Measurements from ENCODE around the gene P2RX4. TPM values are rescaled to one million over a fixed set of nuclear protein-coding genes. Genes with fewer than 3 reads are reported as not detected.
A peak's percentile ranks its signal among the peaks of the same experiment; 100 is the strongest.
"Not testable (repeated sequence)": the region's sequence is repeated elsewhere in the genome, so short reads cannot be mapped to it uniquely, and the experiment has no call there.

P2RX4 gene
- total and polyA plus RNA-seq, 4 donors: 16.5 to 32.1 (median 21.8) TPM

- not testable (repeated sequence) for DNase-seq (ENCODE audit: low spot score); H3K9ac ChIP-seq (ENCODE audit: low read depth in 1 of 2, low read length in 2 of 2); H3K36me3 ChIP-seq (ENCODE audit: control insufficient read depth in 4 of 4, insufficient read depth in 3 of 4, low read depth in 1 of 4, low read length in 3 of 4); H3K9me3 ChIP-seq (ENCODE audit: control insufficient read depth in 4 of 4, low read length in 3 of 4); H3K27me3 ChIP-seq (ENCODE audit: control insufficient read depth in 4 of 4, insufficient read depth in 4 of 4, low read length in 3 of 4); H3K27ac ChIP-seq (ENCODE audit: low read depth in 1 of 2, low read length in 2 of 2); H3K4me3 ChIP-seq (ENCODE audit: low read depth in 1 of 3, low read length in 3 of 3)
- H3K4me1 ChIP-seq (ENCODE audit: control insufficient read depth in 4 of 4, insufficient read depth in 4 of 4, low read length in 3 of 4): peaks cover 0 to 18% (median 13%) of the 10 kb centered on the region in 4 donors
- WGBS: 96% methylated on average over 14 of the region's 14 CpGs
These were observed 71.2 kb downstream of the P2RX4 start for GRCh38 chr12:121281116-121281515.

- Histone ChIP-seq H3K27me3 (ENCODE audit: control insufficient read depth in 4 of 4, insufficient read depth in 4 of 4, low read length in 3 of 4) (no peaks in the 10 kb centered on the region), H3K9me3 (ENCODE audit: control insufficient read depth in 4 of 4, low read length in 3 of 4) (no peaks in the 10 kb centered on the region), H3K27ac (ENCODE audit: low read depth in 1 of 2, low read length in 2 of 2) (peak overlapping the region; percentile 10 to 13), H3K4me3 (ENCODE audit: low read depth in 1 of 3, low read length in 3 of 3) (no peak overlapping the region), H3K4me1 (ENCODE audit: control insufficient read depth in 4 of 4, insufficient read depth in 4 of 4, low read length in 3 of 4) (peaks cover 0 to 18% (median 13%) of the 10 kb centered on the region in 4 donors), H3K9ac (ENCODE audit: low read depth in 1 of 2, low read length in 2 of 2) (no peak overlapping the region), H3K36me3 (ENCODE audit: control insufficient read depth in 4 of 4, insufficient read depth in 3 of 4, low read depth in 1 of 4, low read length in 3 of 4) (no peaks in the 10 kb centered on the region)
- TF ChIP-seq RXRA (IDR thresholded peaks at IDR 0.05) (no peak), TAF1 (conservative IDR thresholded peaks at IDR 0.05) (no peak), NR2F2 (IDR thresholded peaks at IDR 0.05) (peak; percentile 39)
- 83% methylated on average over 10 of the region's 10 CpGs for WGBS
- DNase-seq (ENCODE audit: low spot score): no peak
These were observed 72.3 kb downstream of the P2RX4 start for GRCh38 chr12:121282072-121282742.

GRCh38 chr12:121282910-121283309 lies 73.0 kb downstream of the P2RX4 start:
- H3K9me3 ChIP-seq (ENCODE audit: control insufficient read depth in 4 of 4, low read length in 3 of 4); H3K36me3 ChIP-seq (ENCODE audit: control insufficient read depth in 4 of 4, insufficient read depth in 3 of 4, low read depth in 1 of 4, low read length in 3 of 4); H3K9ac ChIP-seq (ENCODE audit: low read depth in 1 of 2, low read length in 2 of 2); H3K27me3 ChIP-seq (ENCODE audit: control insufficient read depth in 4 of 4, insufficient read depth in 4 of 4, low read length in 3 of 4); H3K4me3 ChIP-seq (ENCODE audit: low read depth in 1 of 3, low read length in 3 of 3); H3K27ac ChIP-seq (ENCODE audit: low read depth in 1 of 2, low read length in 2 of 2): not testable (repeated sequence)
- peaks cover 0 to 18% (median 13%) of the 10 kb centered on the region in 4 donors for H3K4me1 ChIP-seq (ENCODE audit: control insufficient read depth in 4 of 4, insufficient read depth in 4 of 4, low read length in 3 of 4)
- DNase-seq (ENCODE audit: low spot score): peak; percentile 40
- WGBS: 95% methylated on average over 11 of the region's 11 CpGs

- Histone ChIP-seq H3K4me1 (ENCODE audit: control insufficient read depth in 4 of 4, insufficient read depth in 4 of 4, low read length in 3 of 4) (peaks cover 0 to 18% (median 14%) of the 10 kb centered on the region in 4 donors), H3K27ac (ENCODE audit: low read depth in 1 of 2, low read length in 2 of 2) (no peak overlapping the region)
- DNase-seq (ENCODE audit: low spot score): no peak
These were observed 73.5 kb downstream of the P2RX4 start for GRCh38 chr12:121283388-121283787.

More at GRCh38 chr12:121283388-121283787, 73.5 kb downstream of the P2RX4 start:
- Histone ChIP-seq H3K36me3 (ENCODE audit: control insufficient read depth in 4 of 4, insufficient read depth in 3 of 4, low read depth in 1 of 4, low read length in 3 of 4) (no peaks in the 10 kb centered on the region), H3K4me3 (ENCODE audit: low read depth in 1 of 3, low read length in 3 of 3) (no peak overlapping the region), H3K9me3 (ENCODE audit: control insufficient read depth in 4 of 4, low read length in 3 of 4) (no peaks in the 10 kb centered on the region), H3K27me3 (ENCODE audit: control insufficient read depth in 4 of 4, insufficient read depth in 4 of 4, low read length in 3 of 4) (no peaks in the 10 kb centered on the region), H3K9ac (ENCODE audit: low read depth in 1 of 2, low read length in 2 of 2) (no peak overlapping the region)
- 92% methylated on average over 5 of the region's 5 CpGs for WGBS
- TF ChIP-seq YY1 (IDR thresholded peaks at IDR 0.05) (no peak), GABPA (IDR thresholded peaks at IDR 0.05 in 1 of 2, conservative IDR thresholded peaks at IDR 0.05 in 1 of 2) (no peak), HNF4G (IDR thresholded peaks at IDR 0.05) (no peak), RXRA (IDR thresholded peaks at IDR 0.05) (no peak), ZBTB33 (IDR thresholded peaks at IDR 0.05) (no peak), TAF1 (conservative IDR thresholded peaks at IDR 0.05) (no peak)

Other genes with a start within 250 kb of the P2RX4 start
- gene HNF1A, start 231.6 kb upstream of the P2RX4 start, total RNA-seq: 10 to 100 TPM in 1 of 2 donors, 1 to 10 TPM in 1; 8.3 to 12.8 TPM
- gene HNF1A, start 231.6 kb upstream of the P2RX4 start, polyA plus RNA-seq: 10 to 100 TPM in 1 of 2 donors, 1 to 10 TPM in 1; 8.2 to 19.8 TPM
- gene C12orf43, start 193.6 kb upstream of the P2RX4 start, total RNA-seq: 1 to 10 TPM; 6.8 to 7.3 TPM
- gene C12orf43, start 193.6 kb upstream of the P2RX4 start, polyA plus RNA-seq: 1 to 10 TPM; 7.8 to 8.2 TPM
- gene OASL, start 170.9 kb upstream of the P2RX4 start, total RNA-seq: 1 to 10 TPM in 1 of 2 donors, under 1 TPM in 1; 0.89 to 2.5 TPM
- gene OASL, start 170.9 kb upstream of the P2RX4 start, polyA plus RNA-seq: 1 to 10 TPM; 3.7 to 4.5 TPM
- 1 to 10 TPM; 2.4 to 3.2 TPM for gene P2RX7, start 77.3 kb upstream of the P2RX4 start, total RNA-seq
- 1 to 10 TPM; 1.2 to 2.0 TPM for gene P2RX7, start 77.3 kb upstream of the P2RX4 start, polyA plus RNA-seq
- gene CAMKK2, start 86.6 kb downstream of the P2RX4 start, total RNA-seq: 10 to 100 TPM; 10.5 to 22.3 TPM
- 10 to 100 TPM; 18.6 to 26.0 TPM for gene CAMKK2, start 86.6 kb downstream of the P2RX4 start, polyA plus RNA-seq
- 100 to 1,000 TPM in 1 of 2 donors, 10 to 100 TPM in 1; 78.2 to 111 TPM for gene ANAPC5, start 142.3 kb downstream of the P2RX4 start, total RNA-seq
- 10 to 100 TPM; 44.1 to 46.1 TPM for gene ANAPC5, start 142.3 kb downstream of the P2RX4 start, polyA plus RNA-seq
- gene RNF34, start 190.0 kb downstream of the P2RX4 start, total RNA-seq: 10 to 100 TPM; 22.3 to 27.7 TPM
- gene RNF34, start 190.0 kb downstream of the P2RX4 start, polyA plus RNA-seq: 10 to 100 TPM in 1 of 2 donors, 1 to 10 TPM in 1; 9.5 to 13.5 TPM

Measured in liver (tissue), 9 donors.